Measurements from ENCODE around the gene ATXN3L.

GRCh38 chrX:13283950-13284546 lies 35.8 kb downstream of the ATXN3L start:
- TF ChIP-seq CTCF (conservative IDR thresholded peaks at IDR 0.05; ENCODE audit: low read depth, low read length) (no peak), EZH2phosphoT487 (IDR thresholded peaks at IDR 0.05; ENCODE audit: borderline replicate concordance, low read length) (no peak)

All from PC-3 (cell line).